Skeletal muscle tissue (tissue), 4 donors: ENCODE data around the gene PXN. TPM values are rescaled to one million over a fixed set of nuclear protein-coding genes. Genes with fewer than 3 reads are reported as not detected.
A peak's percentile ranks its signal among the peaks of the same experiment; 100 is the strongest.
"Not testable (repeated sequence)": the region's sequence is repeated elsewhere in the genome, so short reads cannot be mapped to it uniquely, and the experiment has no call there.

Experiments used
- H3K27ac ChIP-seq: one replicate; pipeline ENCODE4 v1.7.0; 2013; ENCODE audit warnings: mild to moderate bottlenecking, low read depth, low read length, inconsistent platforms
- H3K27me3 ChIP-seq, 3 donors: one replicate each; pipeline ENCODE4 v1.7.0; 2013; ENCODE audit warnings: low read length in 3 of 3; ENCODE audit not compliant: control insufficient read depth in 3 of 3, insufficient read depth in 3 of 3
- H3K36me3 ChIP-seq, 3 donors: one replicate each; pipeline ENCODE4 v1.7.0; 2013; ENCODE audit warnings: low read length in 3 of 3; ENCODE audit not compliant: control insufficient read depth in 3 of 3, insufficient read depth in 3 of 3
- H3K4me1 ChIP-seq, 3 donors: one replicate each; pipeline ENCODE4 v1.7.0; 2013; ENCODE audit warnings: low read length in 3 of 3, mild to moderate bottlenecking in 3 of 3; ENCODE audit not compliant: control insufficient read depth in 3 of 3, insufficient read depth in 3 of 3
- H3K4me3 ChIP-seq, 3 donors: one replicate each; pipeline ENCODE4 v1.7.0; 2013; ENCODE audit warnings: low read length in 3 of 3
- H3K9ac ChIP-seq, 3 donors: one replicate each; pipeline ENCODE4 v1.7.0; 2013; ENCODE audit warnings: low read length in 3 of 3, mild to moderate bottlenecking in 3 of 3, moderate library complexity in 2 of 3, low read depth in 1 of 3
- H3K9me3 ChIP-seq, 3 donors: one replicate each; pipeline ENCODE4 v1.7.0; 2013; ENCODE audit warnings: low read length in 3 of 3; ENCODE audit not compliant: control insufficient read depth in 3 of 3
- total RNA-seq: library from RNA; depleted of rRNA; stranded (reverse); fragments of >200 nt; gene quantifications from one replicate; pipeline ENCODE4 v1.2.3, GENCODE V29; 2014
- donor health status: Osteomylitis.

Gene PXN
- total RNA-seq, 1 donor from 2014 or later: 20.9 TPM

GRCh38 chr12:120212301-120212700 is 53.2 kb downstream of the PXN start:
- Histone ChIP-seq H3K9me3 (no peaks in the 10 kb centered on the region), H3K9ac (no peak overlapping the region), H3K4me1 (no peaks in the 10 kb centered on the region), H3K4me3 (no peak overlapping the region), H3K36me3 (peaks cover 62 to 63% (median 62%) of the 10 kb centered on the region in 3 donors), H3K27me3 (no peaks in the 10 kb centered on the region), H3K27ac (no peak overlapping the region)

GRCh38 chr12:120211904-120212283 is 53.6 kb downstream of the PXN start:
- H3K27me3 ChIP-seq: no peaks in the 10 kb centered on the region
- H3K9me3 ChIP-seq: no peaks in the 10 kb centered on the region
- no peak overlapping the region for H3K27ac ChIP-seq
- H3K4me3 ChIP-seq: no peak overlapping the region
- H3K4me1 ChIP-seq: no peaks in the 10 kb centered on the region
- no peak overlapping the region for H3K9ac ChIP-seq
- H3K36me3 ChIP-seq: peaks cover 58 to 64% (median 63%) of the 10 kb centered on the region in 3 donors

DNA sequence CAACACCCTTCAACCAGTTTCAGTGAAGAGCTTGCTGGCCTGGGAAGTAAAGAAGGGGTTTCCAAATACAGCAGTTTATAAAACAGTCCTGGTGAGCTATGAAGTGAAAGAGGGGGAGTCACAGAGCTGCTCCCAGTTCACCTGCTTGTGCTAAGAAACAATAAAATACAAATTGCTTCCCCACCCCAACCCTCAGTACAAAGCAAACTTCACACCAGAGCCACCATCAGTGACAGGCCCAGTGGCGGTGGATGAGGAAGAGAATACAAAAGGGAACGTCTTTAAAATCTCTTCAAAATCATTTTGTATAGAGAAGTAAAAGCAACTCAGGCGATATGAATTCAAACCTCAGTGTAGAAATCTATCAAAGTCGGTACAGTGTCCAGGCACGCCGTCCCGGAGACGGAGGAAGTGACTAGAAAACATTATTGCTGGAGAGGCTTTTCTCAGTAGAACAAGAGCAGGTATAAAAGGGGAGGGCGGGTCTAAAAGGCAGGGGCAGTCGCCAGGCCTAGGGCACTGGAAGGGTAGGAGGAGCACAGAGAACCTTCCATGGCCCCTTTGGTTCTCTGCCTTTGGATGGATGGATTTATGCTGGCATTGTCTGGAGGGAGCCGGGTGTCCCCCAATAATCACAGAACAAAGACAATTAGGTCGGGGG is 54.2 kb downstream of the PXN start:
- no peaks in the 10 kb centered on the region for H3K9me3 ChIP-seq
- H3K36me3 ChIP-seq: peaks cover 57 to 61% (median 60%) of the 10 kb centered on the region in 3 donors
- no peak overlapping the region for H3K4me3 ChIP-seq
- H3K27ac ChIP-seq: no peak overlapping the region
- no peaks in the 10 kb centered on the region for H3K27me3 ChIP-seq
- H3K4me1 ChIP-seq: no peaks in the 10 kb centered on the region
- no peak overlapping the region for H3K9ac ChIP-seq

GRCh38 chr12:120209851-120210250 is 55.7 kb downstream of the PXN start:
- no peaks in the 10 kb centered on the region for H3K4me1 ChIP-seq
- no peak overlapping the region for H3K27ac ChIP-seq
- no peak overlapping the region for H3K4me3 ChIP-seq
- H3K36me3 ChIP-seq: peaks cover 43 to 52% (median 45%) of the 10 kb centered on the region in 3 donors
- H3K9ac ChIP-seq: no peak overlapping the region
- H3K27me3 ChIP-seq: no peaks in the 10 kb centered on the region
- no peaks in the 10 kb centered on the region for H3K9me3 ChIP-seq

DNA sequence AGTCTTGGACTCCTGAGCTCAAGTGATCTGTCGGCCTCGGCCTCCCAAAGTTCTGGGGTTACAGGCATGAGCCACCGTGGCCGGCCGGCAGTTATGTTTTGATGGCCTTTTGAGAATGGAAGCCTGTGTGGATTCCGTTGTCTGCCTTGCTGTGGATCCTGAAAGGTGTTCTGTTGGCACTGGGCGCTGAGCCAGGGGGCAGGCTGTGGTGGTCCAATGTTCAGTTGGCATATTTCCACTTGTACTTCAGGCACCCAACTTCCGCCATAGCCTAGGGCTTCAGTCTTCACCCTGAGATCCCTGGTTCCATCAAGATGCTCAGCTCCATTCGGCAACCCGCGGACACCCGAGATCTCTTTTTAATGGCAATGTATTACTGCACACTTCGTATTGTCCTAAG is 58.3 kb downstream of the PXN start:
- H3K27me3 ChIP-seq: no peaks in the 10 kb centered on the region
- H3K27ac ChIP-seq: no peak overlapping the region
- H3K36me3 ChIP-seq: peaks cover 21 to 26% (median 21%) of the 10 kb centered on the region in 3 donors
- H3K9me3 ChIP-seq: no peaks in the 10 kb centered on the region
- H3K9ac ChIP-seq: no peak overlapping the region
- no peaks in the 10 kb centered on the region for H3K4me1 ChIP-seq
- no peak overlapping the region for H3K4me3 ChIP-seq

DNA sequence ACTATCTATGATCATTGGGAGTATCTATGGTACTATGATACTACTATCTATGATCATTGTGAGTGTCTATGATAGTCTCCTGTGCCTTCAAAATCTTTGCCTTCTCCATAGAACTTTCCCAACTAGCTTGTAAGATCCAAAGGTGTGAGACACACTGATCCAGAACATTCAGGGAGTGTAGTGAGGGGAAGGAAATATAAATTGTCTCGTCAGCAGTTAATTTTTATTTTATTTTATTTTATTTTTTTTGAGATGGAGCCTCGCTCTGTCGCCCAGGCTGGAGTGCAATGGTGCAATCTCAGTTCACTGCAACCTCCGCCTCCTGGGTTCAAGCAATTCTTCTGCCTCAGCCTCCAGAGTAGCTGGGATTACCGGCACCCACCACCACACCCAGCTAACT is 58.7 kb downstream of the PXN start:
- not testable (repeated sequence) for H3K27me3 ChIP-seq, H3K27ac ChIP-seq, H3K9ac ChIP-seq, H3K9me3 ChIP-seq, H3K4me1 ChIP-seq, H3K4me3 ChIP-seq
- peaks cover 17 to 21% (median 18%) of the 10 kb centered on the region in 3 donors for H3K36me3 ChIP-seq

- Histone ChIP-seq H3K36me3 (peaks cover 12 to 16% (median 12%) of the 10 kb centered on the region in 3 donors), H3K9ac (no peak overlapping the region), H3K27me3 (no peaks in the 10 kb centered on the region), H3K4me1 (no peaks in the 10 kb centered on the region), H3K4me3 (no peak overlapping the region), H3K9me3 (no peaks in the 10 kb centered on the region), H3K27ac (no peak overlapping the region)
These were observed 59.3 kb downstream of the PXN start for GRCh38 chr12:120206228-120206627.

GRCh38 chr12:120204171-120204570 is 61.4 kb downstream of the PXN start:
- no peak overlapping the region for H3K9ac ChIP-seq
- no peak overlapping the region for H3K4me3 ChIP-seq
- peaks cover 13 to 16% (median 13%) of the 10 kb centered on the region in 3 donors for H3K4me1 ChIP-seq
- no peak overlapping the region for H3K27ac ChIP-seq
- H3K27me3 ChIP-seq: no peaks in the 10 kb centered on the region
- H3K36me3 ChIP-seq: peaks cover 5 to 6% (median 5%) of the 10 kb centered on the region in 3 donors
- no peaks in the 10 kb centered on the region for H3K9me3 ChIP-seq

- H3K27me3 ChIP-seq: no peaks in the 10 kb centered on the region
- H3K36me3 ChIP-seq: peaks cover 30 to 39% (median 36%) of the 10 kb centered on the region in 3 donors
- H3K9me3 ChIP-seq: no peaks in the 10 kb centered on the region
- peak overlapping the region; percentile 90 to 97 (median 96) for H3K9ac ChIP-seq
- H3K4me3 ChIP-seq: peak overlapping the region; percentile 87 to 99 (median 98)
- peak overlapping the region; percentile 84 for H3K27ac ChIP-seq
- peaks cover 18 to 40% (median 22%) of the 10 kb centered on the region in 3 donors for H3K4me1 ChIP-seq
These were observed 65.1 kb downstream of the PXN start for GRCh38 chr12:120200364-120200800.

DNA sequence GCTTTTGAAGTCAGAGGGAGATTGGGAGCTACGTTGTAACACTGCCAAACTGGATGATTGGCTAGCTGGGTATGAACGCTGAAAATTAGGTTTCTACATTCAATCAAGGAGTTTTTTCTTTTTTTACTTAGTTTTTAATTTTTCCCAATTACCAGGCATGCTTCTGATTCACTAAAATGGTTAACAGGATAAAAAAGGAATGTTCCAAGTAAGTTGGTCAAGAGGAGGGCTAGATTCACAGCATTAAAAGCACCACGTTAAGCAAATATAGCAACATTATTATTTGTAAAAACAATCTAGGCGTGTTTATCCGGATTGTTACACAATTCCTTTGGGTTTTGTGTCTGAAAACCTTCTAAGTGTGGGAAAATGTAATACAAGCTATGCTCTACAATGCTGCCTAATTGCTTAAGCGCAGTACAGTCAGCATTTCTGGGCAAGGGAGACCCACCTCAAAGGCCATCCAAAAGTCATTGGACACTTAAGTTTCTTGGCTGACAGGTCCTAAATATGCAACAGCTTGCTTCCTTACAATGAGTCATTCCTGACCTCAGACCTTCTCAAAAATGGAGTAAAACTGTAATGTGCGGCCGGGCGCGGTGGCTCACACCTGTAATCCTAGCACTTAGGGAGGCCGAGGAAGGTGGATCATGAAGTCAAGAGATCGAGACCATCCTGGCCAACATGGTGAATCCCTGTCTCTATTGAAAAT is 65.8 kb downstream of the PXN start:
- Histone ChIP-seq H3K36me3 (peaks cover 30 to 39% (median 36%) of the 10 kb centered on the region in 3 donors), H3K4me3 (peak overlapping the region; percentile 87 to 99 (median 98)), H3K27ac (peak overlapping the region; percentile 84), H3K9me3 (no peaks in the 10 kb centered on the region), H3K4me1 (peaks cover 25 to 47% (median 28%) of the 10 kb centered on the region in 3 donors), H3K9ac (peak overlapping the region; percentile 90 to 97 (median 96)), H3K27me3 (no peaks in the 10 kb centered on the region)
